ENCODE data around the gene MPPED1.

- TF ChIP-seq MXI1 (IDR thresholded peaks at IDR 0.05; ENCODE audit: low read depth, low read length): no peak
- TF ChIP-seq GABPA (IDR thresholded peaks at IDR 0.05; ENCODE audit: low read depth): no peak
- no peak for TF ChIP-seq MAX (IDR thresholded peaks at IDR 0.05; ENCODE audit: low read depth)
- no peak for TF ChIP-seq RFX5 (IDR thresholded peaks at IDR 0.05; ENCODE audit: low read length)
- no peak for TF ChIP-seq CTCF (IDR thresholded peaks at IDR 0.05)
- no peak for TF ChIP-seq FOXM1 (IDR thresholded peaks at IDR 0.05; ENCODE audit: low read depth)
- TF ChIP-seq POLR2AphosphoS5 (IDR thresholded peaks at IDR 0.05; ENCODE audit: low read depth, low read length): no peak
- TF ChIP-seq ZBTB33 (IDR thresholded peaks at IDR 0.05; ENCODE audit: borderline replicate concordance, low read depth): no peak
- no peak for TF ChIP-seq PBX3 (IDR thresholded peaks at IDR 0.05)
- TF ChIP-seq FOSL2 (IDR thresholded peaks at IDR 0.05; ENCODE audit: borderline replicate concordance, low read depth): no peak
- TF ChIP-seq EP300 (IDR thresholded peaks at IDR 0.05; ENCODE audit: borderline replicate concordance in 1 of 2, low read depth in 1 of 2, low read length in 1 of 2): no peak
- no peak for TF ChIP-seq ELF1 (IDR thresholded peaks at IDR 0.05)
- no peak for TF ChIP-seq RCOR1 (IDR thresholded peaks at IDR 0.05; ENCODE audit: low read length)
Observed at GRCh38 chr22:43481568-43482317, 69.9 kb downstream of the MPPED1 start.
